Occipital lobe (tissue), 2 donors: ENCODE measurements around the gene RNPS1. TPM values are rescaled to one million over a fixed set of nuclear protein-coding genes. Genes with fewer than 3 reads are reported as not detected.
"Not testable (repeated sequence)": the region's sequence is repeated elsewhere in the genome, so short reads cannot be mapped to it uniquely, and the experiment has no call there.

Experiments
- DNase-seq: peaks from one replicate; lab custom pipeline; 2025; lab: John Stamatoyannopoulos, UW
- total RNA-seq: library from RNA; depleted of rRNA; stranded (reverse); fragments of >200 nt; gene quantifications from one replicate; pipeline ENCODE4 v1.2.3, GENCODE V29; 2014

Gene RNPS1
- total RNA-seq, 1 donor from 2014 or later, result 66.8 TPM

DNA sequence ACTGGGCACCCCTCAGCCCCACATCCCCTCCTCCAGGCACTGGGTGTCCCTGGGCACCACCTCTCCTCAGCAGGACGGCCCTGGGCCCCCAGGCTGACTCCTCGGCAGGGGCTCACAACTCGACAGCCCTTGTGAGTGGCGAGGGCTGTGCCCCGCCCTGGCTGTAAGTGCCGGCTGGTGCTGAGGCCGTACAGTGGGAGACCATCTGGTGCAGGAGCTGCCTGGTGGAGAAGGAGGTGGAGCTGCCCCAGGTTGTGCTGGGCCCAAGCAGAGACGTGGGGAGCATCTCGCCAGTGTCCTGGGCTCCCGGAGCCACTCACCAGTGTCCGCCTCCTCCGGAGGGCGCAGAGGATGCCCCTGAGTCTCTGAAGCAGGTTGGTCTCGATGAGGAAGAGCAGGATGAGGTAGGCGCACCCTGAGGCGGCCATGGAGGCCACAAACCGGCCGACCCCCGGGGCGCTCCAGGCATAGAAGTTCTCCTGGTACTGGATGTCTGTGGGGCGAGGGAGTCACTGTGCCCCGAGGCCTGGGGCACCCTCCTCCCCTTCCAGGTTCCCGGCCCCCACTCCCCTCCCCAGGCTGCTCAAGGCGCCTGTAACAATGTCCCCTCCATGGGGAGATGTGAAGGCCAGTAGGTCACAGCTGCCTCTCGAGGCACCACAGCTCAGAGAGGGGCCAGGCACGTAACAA, 15.1 kb upstream of the RNPS1 start:
- DNase-seq, result no peak

DNA sequence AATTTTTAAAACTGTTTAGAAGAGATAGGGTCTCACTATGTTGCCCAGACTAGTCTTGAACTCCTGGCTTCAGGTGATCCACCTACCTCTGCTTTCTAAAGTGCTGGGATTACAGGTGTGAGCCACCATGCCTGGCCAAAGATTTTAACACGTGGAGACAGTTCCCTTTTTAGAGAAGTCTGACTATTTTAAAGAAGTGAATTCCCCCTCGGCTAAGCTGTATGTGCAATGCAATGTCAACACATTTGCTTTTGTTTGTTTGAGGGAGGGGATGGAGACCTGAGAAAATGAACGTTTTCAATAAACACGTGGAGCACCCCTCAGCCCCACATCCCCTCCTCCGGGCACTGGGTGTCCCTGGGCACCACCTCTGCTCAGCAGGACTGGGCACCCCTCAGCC, 14.3 kb upstream of the RNPS1 start:
- DNase-seq, result no peak

GRCh38 chr16:2280981-2281542, 13.1 kb upstream of the RNPS1 start:
- no peak for DNase-seq

DNA sequence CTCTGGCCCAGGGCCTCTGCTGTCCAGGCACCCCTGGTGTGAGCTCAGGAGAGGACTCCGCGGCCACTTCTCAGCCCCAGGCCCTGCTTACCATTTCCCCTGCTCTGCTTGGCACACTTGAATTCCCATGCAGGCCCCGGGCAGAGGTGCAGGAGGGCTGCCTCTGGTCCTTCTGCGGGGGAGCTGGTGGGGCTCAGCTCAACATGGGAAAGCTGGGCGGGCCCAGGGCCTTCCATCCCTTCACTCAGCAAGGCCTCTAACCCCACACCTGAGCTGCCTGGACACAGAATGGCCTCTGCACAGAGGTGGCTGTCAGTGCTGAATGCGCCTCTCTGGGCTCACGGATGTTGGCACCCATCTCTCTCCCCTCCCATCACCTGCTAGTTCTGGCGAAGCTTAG, 12.5 kb upstream of the RNPS1 start:
- DNase-seq, result no peak

DNA sequence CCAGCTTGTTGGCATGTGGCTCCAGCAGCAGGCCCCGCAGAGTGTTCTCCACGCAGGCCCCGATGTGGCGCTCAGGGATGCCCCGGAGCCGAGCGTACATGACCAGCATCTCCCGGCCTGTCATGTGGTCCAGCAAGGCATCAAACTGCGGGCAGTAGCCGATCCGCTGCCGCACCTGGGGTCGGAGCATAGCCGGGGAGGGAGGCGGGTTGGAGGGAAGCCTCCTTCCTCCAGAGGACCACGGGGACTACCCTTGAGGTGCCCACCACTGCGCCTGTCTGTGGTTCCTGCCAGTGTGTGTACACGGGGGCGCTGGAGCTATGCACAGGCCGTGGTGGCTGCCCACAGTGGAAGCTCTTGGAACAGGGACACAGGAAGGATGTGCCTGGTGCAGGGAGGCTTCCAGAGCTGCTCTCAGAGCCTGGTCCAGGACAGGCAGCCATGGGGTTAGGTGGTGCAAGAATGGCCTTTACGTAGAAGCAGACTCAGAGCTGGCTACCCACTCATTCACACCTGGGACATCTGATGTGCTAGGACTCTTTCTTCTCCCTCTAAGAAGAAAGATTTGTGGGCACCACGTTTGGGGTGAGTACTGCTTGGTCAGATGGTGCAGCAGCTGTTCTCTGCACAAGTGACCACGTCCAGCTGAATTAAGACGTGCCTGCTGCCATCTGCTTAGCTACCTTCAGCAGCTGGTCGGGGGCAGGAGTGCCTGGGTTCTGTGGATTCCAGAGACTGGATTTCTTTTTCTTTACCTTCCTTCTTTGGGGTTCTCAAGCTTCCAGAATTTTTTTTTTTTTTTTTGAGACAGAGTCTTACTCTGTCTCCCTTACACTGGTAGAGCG, 11.3 kb upstream of the RNPS1 start:
- no peak for DNase-seq

DNA sequence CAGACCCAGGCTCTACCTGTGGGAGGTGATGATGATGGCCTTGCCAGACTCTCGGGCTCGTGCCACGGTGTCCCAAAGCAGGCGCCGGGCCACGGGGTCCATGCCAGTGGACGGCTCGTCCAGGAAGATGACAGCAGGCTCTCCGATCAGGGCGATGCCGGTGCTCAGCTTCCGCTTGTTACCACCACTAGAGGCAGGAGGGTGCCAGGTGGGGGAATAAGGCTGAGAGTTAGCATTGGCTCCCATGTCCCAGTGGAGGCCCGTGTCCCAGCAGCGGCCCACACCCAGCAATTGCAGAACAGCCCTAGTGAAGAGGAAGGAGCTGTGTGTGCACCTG, 10.3 kb upstream of the RNPS1 start:
- DNase-seq, result no peak

DNA sequence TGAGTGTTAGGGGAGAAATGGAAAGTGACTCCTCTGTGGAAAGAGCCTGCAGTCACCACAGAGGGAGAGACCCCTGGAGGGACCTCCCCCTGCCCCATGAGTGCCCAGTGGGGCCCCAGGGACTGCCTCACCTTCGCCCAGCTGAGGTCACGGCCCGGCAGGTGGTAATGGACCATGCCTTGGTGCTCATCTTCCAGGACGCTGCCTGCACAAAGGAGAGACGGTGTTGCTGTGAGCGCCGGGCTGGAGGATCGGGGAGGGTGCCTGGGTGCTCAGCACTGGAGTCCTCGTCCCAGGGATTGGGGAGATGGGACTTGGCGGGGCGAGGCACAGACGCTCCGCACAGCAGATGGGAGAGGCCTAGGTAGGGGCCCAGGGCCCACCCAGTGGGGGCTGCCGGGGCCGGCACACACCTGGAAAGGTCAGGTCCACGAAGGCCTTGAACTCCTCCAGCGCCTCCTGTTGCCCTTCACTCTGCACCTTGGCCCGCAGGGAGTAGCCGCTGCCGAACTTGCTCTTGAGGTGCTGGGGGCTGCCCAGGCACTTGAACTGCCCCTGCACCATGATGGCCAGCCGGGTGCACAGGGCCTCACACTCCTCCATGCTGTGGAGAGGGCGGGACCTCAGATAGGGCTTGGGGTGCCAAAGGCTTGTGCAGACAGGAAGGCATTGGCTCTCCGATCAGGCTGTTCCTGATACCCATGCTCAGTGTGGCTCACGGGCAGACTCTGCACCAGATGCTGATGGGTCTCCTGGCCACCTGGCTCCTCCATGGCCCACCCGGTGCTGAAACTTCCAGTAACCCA, 9.7 kb upstream of the RNPS1 start:
- DNase-seq, result no peak

GRCh38 chr16:2276368-2277195, 8.7 kb upstream of the RNPS1 start:
- no peak for DNase-seq

GRCh38 chr16:2275476-2276367, 7.8 kb upstream of the RNPS1 start:
- no peak for DNase-seq

DNA sequence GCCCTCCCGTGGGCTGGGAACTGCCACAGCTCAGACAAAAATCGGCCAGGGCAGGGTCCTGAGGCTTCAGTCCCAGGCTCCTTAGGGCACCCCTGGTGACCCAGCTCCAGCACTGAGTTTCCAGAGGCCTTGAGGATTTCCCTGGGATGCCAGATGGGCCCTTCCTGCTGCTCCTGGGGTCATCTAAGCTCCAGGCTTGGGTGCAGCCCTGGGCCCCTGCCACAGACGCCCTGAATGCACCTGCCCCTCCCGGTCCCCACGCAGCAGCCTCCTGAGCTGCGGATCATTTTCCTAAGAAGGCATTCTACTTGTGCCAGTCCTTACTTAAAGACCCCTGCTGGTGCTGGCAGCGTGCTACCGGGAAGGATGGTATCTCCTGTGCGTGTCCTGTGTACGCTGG, 6.0 kb upstream of the RNPS1 start:
- no peak for DNase-seq

DNA sequence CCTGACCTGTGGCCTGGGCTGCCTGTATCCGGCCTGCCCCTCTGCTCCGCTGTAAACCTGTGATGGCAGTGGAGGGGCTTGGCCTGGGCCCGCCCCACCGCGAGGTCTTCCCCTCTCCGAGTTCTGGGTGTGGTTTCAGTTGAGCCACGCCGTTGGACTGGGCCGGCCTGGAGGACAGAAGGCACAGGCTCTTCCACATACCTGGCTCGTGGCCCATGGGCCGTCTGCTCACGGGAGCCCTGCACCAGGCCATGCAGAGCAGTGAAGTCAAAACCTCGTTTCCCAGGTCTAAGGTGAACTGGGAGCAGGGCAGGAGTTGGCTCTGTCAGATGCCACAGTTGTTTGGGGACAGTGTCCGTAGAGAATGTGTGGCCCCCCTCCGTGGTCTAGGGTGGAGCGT, 5.6 kb upstream of the RNPS1 start:
- no peak for DNase-seq

GRCh38 chr16:2271848-2272461, 4.0 kb upstream of the RNPS1 start:
- no peak for DNase-seq

GRCh38 chr16:2270588-2271470, 2.9 kb upstream of the RNPS1 start:
- no peak for DNase-seq

DNA sequence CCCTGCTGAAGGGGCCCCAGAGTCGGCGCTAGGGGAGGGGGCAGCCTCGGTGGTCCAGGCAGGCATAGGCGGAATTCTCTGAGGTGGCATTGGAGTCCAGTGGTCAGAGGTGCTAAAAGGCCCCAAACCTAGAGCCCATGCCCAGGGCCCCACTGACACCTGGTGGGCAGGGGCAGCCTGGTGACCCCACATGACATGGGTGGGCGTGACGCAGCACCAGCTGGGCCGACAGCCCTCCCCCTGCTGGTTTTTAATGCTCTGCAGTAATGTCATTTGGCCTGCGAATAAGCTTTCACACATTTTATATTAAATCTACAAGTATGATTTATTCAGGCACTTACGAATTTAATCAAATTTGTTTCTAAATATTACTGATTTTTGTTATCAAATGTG, 2.1 kb upstream of the RNPS1 start:
- DNase-seq, result no peak

DNA sequence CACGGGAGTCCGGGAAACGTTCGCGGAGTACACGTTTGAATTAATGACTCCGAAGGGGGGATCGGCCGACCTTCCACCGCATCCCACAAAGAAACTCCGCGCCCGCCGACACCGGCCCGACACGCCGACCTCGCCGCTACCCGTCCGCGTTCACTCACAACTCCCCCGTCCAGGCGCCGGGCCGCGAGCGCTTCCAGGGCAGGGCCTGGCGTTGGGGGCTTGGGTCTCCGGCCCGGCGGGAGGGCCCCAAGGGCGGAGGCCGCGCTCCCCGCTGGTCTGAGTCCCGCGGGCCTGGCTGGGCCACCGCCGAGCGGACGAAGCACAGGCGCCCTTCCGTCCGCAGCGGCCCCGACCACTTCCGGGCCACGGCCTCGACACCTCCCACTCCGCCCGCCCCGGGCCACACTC, 417 bp downstream of the RNPS1 start:
- not testable (repeated sequence) for DNase-seq

- not testable (repeated sequence) for DNase-seq
Measured at GRCh38 chr16:2266887-2267286, 1.0 kb downstream of the RNPS1 start.

DNA sequence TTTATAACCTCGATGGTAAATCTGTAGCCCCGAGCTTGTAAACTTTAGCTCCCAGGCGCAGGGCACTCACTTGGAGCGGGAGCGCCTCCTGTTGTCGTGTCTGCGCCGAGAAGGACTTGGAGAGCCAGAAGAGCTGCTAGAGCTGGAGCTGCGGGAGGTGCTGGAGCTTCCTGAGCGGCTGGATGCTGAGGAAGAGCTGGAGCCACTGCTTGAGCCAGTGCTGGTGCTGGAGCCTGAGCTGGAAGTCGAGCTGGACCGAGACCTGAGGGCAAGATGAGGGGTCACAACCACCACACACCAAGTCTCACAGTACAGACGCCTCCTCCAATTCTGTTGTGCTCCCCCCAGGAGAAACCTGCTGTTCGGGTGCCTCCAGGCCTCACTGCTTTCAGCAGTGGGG, 4.9 kb downstream of the RNPS1 start:
- DNase-seq, result not testable (repeated sequence)

- DNase-seq, result no peak
Measured at GRCh38 chr16:2260250-2260649, 7.7 kb downstream of the RNPS1 start.

GRCh38 chr16:2258530-2258929, 9.4 kb downstream of the RNPS1 start:
- DNase-seq, result not testable (repeated sequence)
